ENCODE measurements around the gene ELOB.

DNA sequence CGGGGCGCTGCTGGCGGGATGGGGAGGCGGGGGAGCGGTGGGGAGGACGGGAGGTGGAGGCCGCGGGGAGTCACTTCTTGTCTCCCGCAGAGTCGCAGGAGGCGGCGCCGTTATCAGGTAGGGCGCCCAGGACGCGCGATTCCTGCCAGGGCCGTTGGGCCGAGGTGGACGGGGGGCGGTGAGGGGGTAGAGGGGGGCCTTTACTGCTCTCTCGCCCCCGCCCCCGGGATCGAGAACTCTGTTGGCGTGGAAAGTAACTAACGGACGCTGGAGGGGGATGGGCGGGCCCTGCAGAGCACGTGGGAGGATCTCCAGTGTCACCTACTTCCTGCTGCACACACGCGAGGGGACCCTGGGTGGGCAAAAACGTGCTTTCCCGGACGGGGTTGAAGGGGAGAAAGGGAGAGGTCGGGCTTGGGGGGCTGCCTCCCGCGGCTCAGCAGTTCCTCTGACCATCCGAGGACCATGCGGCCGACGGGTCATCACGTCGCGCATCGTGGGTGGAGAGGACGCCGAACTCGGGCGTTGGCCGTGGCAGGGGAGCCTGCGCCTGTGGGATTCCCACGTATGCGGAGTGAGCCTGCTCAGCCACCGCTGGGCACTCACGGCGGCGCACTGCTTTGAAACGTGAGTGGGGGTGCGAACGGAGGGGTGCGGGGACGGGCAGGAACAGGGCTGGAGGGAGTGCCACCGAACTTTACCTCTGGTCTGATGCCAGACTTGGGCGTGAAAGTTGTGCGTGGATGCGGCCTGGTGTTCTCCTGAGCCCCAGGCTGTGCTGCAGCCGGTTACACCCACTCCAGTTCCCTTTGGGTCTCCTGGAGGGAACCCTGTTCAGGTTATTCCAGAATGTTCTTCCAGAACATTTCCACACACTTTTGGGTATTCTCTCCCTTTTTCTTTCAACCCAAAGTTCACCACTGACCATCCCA, 40.5 kb upstream of the ELOB start:
- no peak for TF ChIP-seq POLR2A (IDR thresholded peaks at IDR 0.05)
- TF ChIP-seq, protein P1, sequence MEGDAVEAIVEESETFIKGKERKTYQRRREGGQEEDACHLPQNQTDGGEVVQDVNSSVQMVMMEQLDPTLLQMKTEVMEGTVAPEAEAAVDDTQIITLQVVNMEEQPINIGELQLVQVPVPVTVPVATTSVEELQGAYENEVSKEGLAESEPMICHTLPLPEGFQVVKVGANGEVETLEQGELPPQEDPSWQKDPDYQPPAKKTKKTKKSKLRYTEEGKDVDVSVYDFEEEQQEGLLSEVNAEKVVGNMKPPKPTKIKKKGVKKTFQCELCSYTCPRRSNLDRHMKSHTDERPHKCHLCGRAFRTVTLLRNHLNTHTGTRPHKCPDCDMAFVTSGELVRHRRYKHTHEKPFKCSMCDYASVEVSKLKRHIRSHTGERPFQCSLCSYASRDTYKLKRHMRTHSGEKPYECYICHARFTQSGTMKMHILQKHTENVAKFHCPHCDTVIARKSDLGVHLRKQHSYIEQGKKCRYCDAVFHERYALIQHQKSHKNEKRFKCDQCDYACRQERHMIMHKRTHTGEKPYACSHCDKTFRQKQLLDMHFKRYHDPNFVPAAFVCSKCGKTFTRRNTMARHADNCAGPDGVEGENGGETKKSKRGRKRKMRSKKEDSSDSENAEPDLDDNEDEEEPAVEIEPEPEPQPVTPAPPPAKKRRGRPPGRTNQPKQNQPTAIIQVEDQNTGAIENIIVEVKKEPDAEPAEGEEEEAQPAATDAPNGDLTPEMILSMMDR (IDR thresholded peaks at IDR 0.05), result no peak
